ENCODE results near the gene TANGO2.

The TANGO2 gene

DNA sequence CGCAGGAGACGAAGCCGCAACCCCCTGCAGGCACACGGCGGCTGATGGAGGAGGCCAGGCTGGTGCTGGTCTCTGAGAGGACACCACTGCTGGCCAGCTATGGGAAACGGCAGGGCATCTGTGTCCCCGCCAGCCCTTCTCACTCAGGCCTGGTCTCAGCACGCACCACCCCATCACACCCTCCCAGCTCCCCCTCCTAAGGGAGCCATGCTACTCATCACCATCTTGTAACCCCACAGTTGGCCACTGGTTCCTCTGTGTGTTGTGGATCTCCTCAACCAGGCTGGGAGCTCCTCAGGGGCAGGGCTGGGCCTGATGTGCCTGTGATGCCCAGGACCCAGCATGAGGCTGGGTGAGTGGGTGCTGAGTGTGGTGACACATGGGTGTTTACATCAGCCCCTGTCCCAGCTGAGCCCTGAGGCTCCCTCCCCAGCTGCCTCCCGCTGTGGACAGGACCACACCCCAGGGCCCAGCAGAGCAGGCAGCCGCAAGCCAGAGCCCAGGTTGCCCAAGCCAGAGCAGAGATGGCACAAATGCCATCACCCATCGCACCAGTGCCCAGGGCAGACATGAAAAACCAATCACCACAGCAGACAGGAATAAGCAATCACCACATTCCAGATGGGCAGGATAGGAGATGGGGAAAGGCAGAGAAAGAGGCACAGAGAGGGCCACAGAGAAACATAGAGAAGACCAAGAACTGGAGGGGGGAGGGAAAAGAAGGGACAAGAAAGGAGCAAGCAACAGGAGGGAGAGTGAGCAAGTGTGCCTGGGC, 12.5 kb upstream of the TANGO2 start:
- H3K4me3 ChIP-seq (ENCODE audit: insufficient read depth, low read depth, low read length, poor library complexity, severe bottlenecking): no peak overlapping the region
- H3K4me1 ChIP-seq (ENCODE audit: control insufficient read depth, insufficient read depth, low read length, poor library complexity, severe bottlenecking): no peaks in the 10 kb centered on the region
- no peaks in the 10 kb centered on the region for H3K27me3 ChIP-seq (replicated peaks; ENCODE audit: control insufficient read depth, insufficient read depth, low read length, poor library complexity, severe bottlenecking)
- no peak for DNase-seq
- H3K27ac ChIP-seq (ENCODE audit: insufficient read depth, low read length, poor library complexity, severe bottlenecking): no peak overlapping the region
- H3K9me3 ChIP-seq (ENCODE audit: control insufficient read depth, low read length): no peaks in the 10 kb centered on the region
- no peaks in the 10 kb centered on the region for H3K36me3 ChIP-seq (ENCODE audit: control insufficient read depth, insufficient read depth, low read length)

DNA sequence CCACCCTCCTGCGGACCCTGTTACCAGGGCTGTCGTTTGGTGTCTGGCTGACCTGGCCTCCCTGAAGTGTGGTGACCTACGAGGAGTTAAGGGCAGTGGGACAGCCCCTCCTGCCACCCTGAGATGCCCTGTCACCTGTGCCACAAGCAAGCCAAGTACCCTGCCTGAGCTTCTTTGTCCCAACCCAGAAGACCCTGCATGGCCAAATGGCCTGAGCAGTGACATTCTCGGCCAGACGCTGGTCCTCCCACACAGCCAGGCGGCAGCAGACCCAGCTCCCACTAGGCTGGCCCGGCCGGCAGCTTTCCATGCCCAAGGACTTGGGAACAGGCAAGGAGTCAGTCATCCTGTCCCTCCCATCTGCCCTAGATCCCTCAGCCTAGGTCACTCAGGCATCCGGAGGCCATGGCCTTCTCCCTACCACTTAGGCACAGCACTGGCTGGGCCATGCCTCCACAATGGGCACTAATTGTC, 11.9 kb upstream of the TANGO2 start:
- H3K27me3 ChIP-seq (replicated peaks; ENCODE audit: control insufficient read depth, insufficient read depth, low read length, poor library complexity, severe bottlenecking): no peaks in the 10 kb centered on the region
- DNase-seq: no peak
- H3K4me3 ChIP-seq (ENCODE audit: insufficient read depth, low read depth, low read length, poor library complexity, severe bottlenecking): no peak overlapping the region

DNA sequence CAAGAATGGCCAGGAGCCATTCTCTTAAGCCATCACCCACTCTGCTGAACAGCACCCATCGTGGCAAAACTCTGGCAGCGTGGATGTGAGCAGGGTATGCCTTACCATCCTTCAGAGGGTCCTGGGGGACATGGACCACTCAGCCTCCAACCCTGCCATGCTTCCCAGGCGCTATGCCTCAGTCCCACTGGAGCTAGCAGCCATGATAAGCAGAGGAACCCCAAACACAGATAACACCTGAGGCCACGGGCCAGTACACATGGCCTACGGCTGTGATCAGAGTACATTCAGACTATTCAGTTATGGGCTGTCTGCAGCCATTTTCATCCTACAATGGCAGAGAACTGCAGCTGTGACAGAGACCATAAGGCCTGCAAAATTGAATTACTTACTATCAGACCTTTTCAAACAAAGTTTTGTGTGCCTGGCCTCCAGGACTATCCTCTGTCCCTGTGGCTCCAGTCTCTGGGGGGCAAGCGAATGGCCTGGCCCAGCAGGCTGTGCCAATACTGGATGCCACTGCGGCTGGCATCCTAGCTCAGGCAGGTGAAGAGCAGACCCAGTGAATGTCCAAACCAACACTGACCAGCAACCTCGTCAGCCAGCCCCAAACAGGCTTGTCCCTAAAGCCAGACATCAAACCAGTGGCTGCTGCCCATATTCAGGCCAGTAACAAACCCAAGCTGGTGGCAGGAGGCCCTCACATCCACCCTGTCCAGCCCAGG, 11.2 kb upstream of the TANGO2 start:
- DNase-seq: no peak
- Histone ChIP-seq H3K4me3 (ENCODE audit: insufficient read depth, low read depth, low read length, poor library complexity, severe bottlenecking) (no peak overlapping the region), H3K9me3 (ENCODE audit: control insufficient read depth, low read length) (no peaks in the 10 kb centered on the region), H3K36me3 (ENCODE audit: control insufficient read depth, insufficient read depth, low read length) (no peaks in the 10 kb centered on the region), H3K27me3 (replicated peaks; ENCODE audit: control insufficient read depth, insufficient read depth, low read length, poor library complexity, severe bottlenecking) (no peaks in the 10 kb centered on the region), H3K4me1 (ENCODE audit: control insufficient read depth, insufficient read depth, low read length, poor library complexity, severe bottlenecking) (no peaks in the 10 kb centered on the region), H3K27ac (ENCODE audit: insufficient read depth, low read length, poor library complexity, severe bottlenecking) (no peak overlapping the region)

More for the DNA sequence above, 11.9 kb upstream of the TANGO2 start:
- H3K9me3 ChIP-seq (ENCODE audit: control insufficient read depth, low read length): no peaks in the 10 kb centered on the region
- H3K27ac ChIP-seq (ENCODE audit: insufficient read depth, low read length, poor library complexity, severe bottlenecking): no peak overlapping the region
- H3K36me3 ChIP-seq (ENCODE audit: control insufficient read depth, insufficient read depth, low read length): no peaks in the 10 kb centered on the region
- no peaks in the 10 kb centered on the region for H3K4me1 ChIP-seq (ENCODE audit: control insufficient read depth, insufficient read depth, low read length, poor library complexity, severe bottlenecking)

DNA sequence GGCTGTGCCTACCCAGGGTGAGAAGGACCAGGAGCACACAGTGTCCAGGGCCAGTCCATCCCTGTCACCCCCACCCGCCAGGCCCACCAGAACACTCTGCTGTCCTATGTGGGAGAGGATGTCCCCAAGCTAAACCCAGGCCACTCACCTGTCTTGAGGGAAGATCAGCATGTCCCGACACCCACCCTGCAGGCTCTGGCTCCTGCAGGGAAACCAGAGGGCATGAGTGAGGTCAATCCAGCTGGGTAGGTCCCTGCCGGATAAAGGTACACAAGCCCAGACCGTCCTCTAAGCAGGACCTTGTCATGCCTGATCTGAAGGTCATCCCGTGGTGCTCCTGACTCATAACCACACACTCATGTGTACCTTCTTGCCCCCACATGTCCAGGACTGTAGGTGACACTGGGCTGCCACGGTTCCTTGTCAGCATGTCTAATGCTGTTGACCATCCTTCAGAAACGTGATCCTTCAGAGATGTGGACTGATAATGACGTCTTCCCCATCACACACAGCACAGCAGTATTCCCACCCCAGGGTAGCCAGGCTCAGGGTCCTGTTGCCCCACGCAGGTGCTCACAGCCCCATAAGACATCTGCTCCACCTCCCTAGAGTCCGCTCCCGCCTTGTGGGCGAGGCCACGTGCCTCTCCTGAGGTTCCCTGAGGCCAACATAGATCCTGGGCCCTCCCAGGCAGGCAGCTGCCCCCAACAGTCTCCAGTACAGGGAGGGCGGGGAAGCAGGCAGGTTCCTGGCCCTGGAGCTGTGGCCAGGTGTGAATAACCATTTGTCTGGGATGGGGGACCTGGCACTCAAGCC, 10.4 kb upstream of the TANGO2 start:
- Histone ChIP-seq H3K4me3 (ENCODE audit: insufficient read depth, low read depth, low read length, poor library complexity, severe bottlenecking) (no peak overlapping the region), H3K9me3 (ENCODE audit: control insufficient read depth, low read length) (no peaks in the 10 kb centered on the region), H3K27ac (ENCODE audit: insufficient read depth, low read length, poor library complexity, severe bottlenecking) (no peak overlapping the region), H3K36me3 (ENCODE audit: control insufficient read depth, insufficient read depth, low read length) (no peaks in the 10 kb centered on the region), H3K27me3 (replicated peaks; ENCODE audit: control insufficient read depth, insufficient read depth, low read length, poor library complexity, severe bottlenecking) (no peaks in the 10 kb centered on the region), H3K4me1 (ENCODE audit: control insufficient read depth, insufficient read depth, low read length, poor library complexity, severe bottlenecking) (no peaks in the 10 kb centered on the region)
- DNase-seq: no peak

DNA sequence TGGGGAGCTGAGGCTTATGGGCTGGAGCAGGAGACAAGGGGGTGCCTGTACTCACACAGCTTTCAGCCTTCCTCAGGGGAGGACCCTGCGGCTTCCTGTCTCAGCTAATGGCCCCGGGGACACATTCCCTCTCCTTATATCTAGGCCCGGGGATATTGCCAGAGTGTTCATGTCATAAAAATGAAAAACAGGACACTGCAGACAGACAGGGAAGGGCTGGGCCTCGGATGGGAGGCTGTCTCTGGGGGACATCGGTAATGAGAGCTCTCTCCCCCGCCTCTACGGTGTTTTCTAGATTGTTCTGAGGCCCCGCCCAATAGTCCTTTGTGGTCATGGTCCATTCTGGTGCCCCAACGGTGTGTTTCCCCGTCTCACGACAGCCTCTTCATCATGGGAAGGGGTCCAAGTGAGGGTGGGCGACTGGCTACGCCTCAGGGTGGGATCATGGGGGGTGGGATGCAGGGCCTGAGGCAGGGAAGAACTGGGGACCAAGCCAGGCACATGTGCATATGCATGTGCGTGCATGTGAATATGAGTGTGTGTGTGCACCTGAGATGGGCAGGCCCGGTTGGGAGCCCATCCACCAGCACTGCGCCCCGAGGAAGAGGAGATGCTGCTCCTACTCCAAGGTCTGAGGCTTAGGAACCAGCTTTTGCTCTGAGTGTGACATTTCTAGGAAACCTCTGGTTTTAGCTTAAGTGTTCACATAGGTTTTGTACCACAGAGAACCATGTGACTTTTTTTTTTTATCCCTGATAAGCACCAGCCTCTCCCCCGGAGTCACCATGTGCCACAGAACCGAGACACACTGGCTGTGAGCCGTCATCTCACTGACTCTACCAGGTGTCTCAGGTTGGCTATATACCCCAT, 9.6 kb upstream of the TANGO2 start:
- H3K4me1 ChIP-seq (ENCODE audit: control insufficient read depth, insufficient read depth, low read length, poor library complexity, severe bottlenecking): peaks cover 6% of the 10 kb centered on the region
- H3K4me3 ChIP-seq (ENCODE audit: insufficient read depth, low read depth, low read length, poor library complexity, severe bottlenecking): no peak overlapping the region
- H3K27ac ChIP-seq (ENCODE audit: insufficient read depth, low read length, poor library complexity, severe bottlenecking): no peak overlapping the region
- H3K36me3 ChIP-seq (ENCODE audit: control insufficient read depth, insufficient read depth, low read length): no peaks in the 10 kb centered on the region
- H3K9me3 ChIP-seq (ENCODE audit: control insufficient read depth, low read length): no peaks in the 10 kb centered on the region
- H3K27me3 ChIP-seq (replicated peaks; ENCODE audit: control insufficient read depth, insufficient read depth, low read length, poor library complexity, severe bottlenecking): no peaks in the 10 kb centered on the region
- DNase-seq: no peak

DNA sequence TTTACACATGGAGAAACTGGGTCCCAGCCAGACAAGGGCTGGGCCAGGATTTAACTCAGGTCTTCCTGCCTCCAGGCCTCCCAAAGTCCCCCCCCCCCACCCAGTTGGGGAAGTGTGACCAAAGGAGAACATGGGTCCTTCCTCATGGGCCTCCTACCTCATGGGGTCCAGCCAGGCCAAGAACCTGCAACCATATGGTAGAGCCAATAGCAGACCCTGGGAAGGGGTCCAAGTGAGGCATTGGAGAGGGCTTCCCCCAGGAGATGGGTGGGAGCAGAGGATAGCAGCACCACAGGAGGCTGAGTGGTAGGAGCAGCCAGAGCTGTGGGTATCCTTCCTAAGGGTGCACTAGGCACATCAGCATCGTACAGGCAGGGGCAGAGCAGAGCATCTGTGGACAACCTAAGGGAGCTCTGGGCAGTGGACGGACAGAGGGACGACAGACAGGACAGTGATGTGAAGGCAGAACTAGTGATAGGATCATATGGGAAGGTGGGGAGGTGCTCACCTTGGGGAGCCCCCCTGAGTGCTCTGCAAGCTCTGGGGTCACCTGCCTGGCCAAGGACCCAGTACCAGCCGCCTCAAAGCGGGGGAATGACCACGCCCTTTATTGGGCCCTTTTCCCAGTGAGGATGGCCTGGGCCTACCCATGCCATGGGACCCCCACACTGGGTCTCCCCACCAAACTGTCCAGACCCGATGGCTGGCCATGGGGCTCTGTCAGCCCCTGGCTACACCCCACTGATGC, 8.7 kb upstream of the TANGO2 start:
- no peak overlapping the region for H3K4me3 ChIP-seq (ENCODE audit: insufficient read depth, low read depth, low read length, poor library complexity, severe bottlenecking)
- no peak for DNase-seq
- no peak overlapping the region for H3K27ac ChIP-seq (ENCODE audit: insufficient read depth, low read length, poor library complexity, severe bottlenecking)
- H3K36me3 ChIP-seq (ENCODE audit: control insufficient read depth, insufficient read depth, low read length): no peaks in the 10 kb centered on the region
- no peaks in the 10 kb centered on the region for H3K9me3 ChIP-seq (ENCODE audit: control insufficient read depth, low read length)
- peaks cover 9% of the 10 kb centered on the region for H3K4me1 ChIP-seq (ENCODE audit: control insufficient read depth, insufficient read depth, low read length, poor library complexity, severe bottlenecking)
- H3K27me3 ChIP-seq (replicated peaks; ENCODE audit: control insufficient read depth, insufficient read depth, low read length, poor library complexity, severe bottlenecking): no peaks in the 10 kb centered on the region

DNA sequence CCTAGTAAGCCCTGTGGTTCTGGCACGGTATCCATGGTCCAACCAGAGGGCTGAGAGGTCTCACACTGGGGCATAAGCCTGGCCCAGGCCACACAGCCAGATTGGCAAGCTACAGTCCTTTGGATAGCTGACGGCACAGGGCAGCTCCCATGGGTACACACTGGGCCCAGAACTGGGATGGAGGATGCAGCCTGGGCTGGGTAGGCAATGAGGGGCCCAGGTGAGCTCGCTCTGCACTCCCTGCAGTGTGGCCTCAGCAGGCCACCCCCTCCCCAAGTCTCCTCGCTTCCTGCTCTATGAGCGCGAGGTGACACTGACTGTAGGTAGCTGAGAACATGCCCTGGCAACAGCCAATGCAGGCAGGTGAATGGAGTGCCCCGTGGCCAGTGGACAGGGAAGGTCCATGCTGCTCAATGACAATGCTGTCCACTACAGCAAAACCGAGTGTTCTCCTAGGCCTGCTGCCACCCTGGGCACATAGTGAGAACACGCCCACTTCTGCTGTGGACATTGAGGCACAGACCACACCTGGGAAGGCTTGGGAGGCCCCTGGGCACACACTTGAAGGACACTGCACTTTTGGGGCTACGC, 8.1 kb upstream of the TANGO2 start:
- no peaks in the 10 kb centered on the region for H3K36me3 ChIP-seq (ENCODE audit: control insufficient read depth, insufficient read depth, low read length)
- no peak overlapping the region for H3K27ac ChIP-seq (ENCODE audit: insufficient read depth, low read length, poor library complexity, severe bottlenecking)
- DNase-seq: no peak
- H3K9me3 ChIP-seq (ENCODE audit: control insufficient read depth, low read length): no peaks in the 10 kb centered on the region
- H3K27me3 ChIP-seq (replicated peaks; ENCODE audit: control insufficient read depth, insufficient read depth, low read length, poor library complexity, severe bottlenecking): no peaks in the 10 kb centered on the region
- H3K4me1 ChIP-seq (ENCODE audit: control insufficient read depth, insufficient read depth, low read length, poor library complexity, severe bottlenecking): peaks cover 14% of the 10 kb centered on the region
- H3K4me3 ChIP-seq (ENCODE audit: insufficient read depth, low read depth, low read length, poor library complexity, severe bottlenecking): no peak overlapping the region

DNA sequence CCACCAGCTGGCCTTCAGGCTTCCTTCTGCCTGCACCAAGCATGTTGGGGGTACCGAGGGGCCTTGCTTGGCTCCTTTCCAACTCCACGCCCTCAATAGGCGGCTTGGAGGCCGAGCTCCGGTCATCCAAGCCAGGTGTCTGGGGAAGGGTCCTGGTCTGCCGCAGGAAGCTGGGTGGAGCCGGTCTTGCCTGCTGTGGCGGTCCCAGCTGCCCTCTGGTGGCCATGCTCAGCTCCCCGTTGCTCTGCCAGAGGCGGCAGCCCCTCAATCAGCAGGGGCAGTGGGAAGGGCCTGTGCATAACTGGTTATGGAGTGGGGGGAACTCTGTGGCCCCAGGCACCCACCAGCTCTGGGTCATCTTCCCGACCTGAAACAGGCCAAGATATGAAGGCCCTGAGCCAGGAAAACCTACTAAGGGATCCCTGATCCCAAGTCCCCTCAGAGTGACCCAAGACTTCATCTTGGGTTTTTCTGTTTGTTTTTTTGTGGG, 7.5 kb upstream of the TANGO2 start:
- no peak overlapping the region for H3K4me3 ChIP-seq (ENCODE audit: insufficient read depth, low read depth, low read length, poor library complexity, severe bottlenecking)
- H3K36me3 ChIP-seq (ENCODE audit: control insufficient read depth, insufficient read depth, low read length): no peaks in the 10 kb centered on the region
- H3K27me3 ChIP-seq (replicated peaks; ENCODE audit: control insufficient read depth, insufficient read depth, low read length, poor library complexity, severe bottlenecking): no peaks in the 10 kb centered on the region
- no peak for DNase-seq
- H3K9me3 ChIP-seq (ENCODE audit: control insufficient read depth, low read length): no peaks in the 10 kb centered on the region
- H3K27ac ChIP-seq (ENCODE audit: insufficient read depth, low read length, poor library complexity, severe bottlenecking): no peak overlapping the region
- H3K4me1 ChIP-seq (ENCODE audit: control insufficient read depth, insufficient read depth, low read length, poor library complexity, severe bottlenecking): peaks cover 14% of the 10 kb centered on the region

Data from effector memory CD4-positive, alpha-beta T cell (primary cell).